DOHH2 (cell line): ENCODE data around the gene ITPR2.

Experiments used
- H3F3A ChIP-seq: fragments of 200-600 bp; sonication (generic), shearing (Covaris generic); 2 replicates; pipeline ENCODE4 v1.6.0; 2016; ENCODE audit warnings: antibody characterized with exemption, mild to moderate bottlenecking; ENCODE audit not compliant: control insufficient read depth, insufficient read depth
- H3K27ac ChIP-seq: fragments of 200-600 bp; sonication (generic); 2 replicates; pipeline ENCODE4 v1.5.1; 2014; ENCODE audit warnings: low read depth, mild to moderate bottlenecking, low read length, moderate library complexity
- H3K27me3 ChIP-seq: fragments of 200-600 bp; sonication (generic); 2 replicates; pipeline ENCODE4 v1.6.1; 2014; ENCODE audit warnings: mild to moderate bottlenecking, low read length, mixed read lengths; ENCODE audit not compliant: control insufficient read depth
- H3K36me3 ChIP-seq: fragments of 200-600 bp; sonication (generic); 2 replicates; pipeline ENCODE4 v1.6.1; 2014; ENCODE audit warnings: mild to moderate bottlenecking, low read length, moderate library complexity, mixed read lengths; ENCODE audit not compliant: control insufficient read depth
- H3K4me1 ChIP-seq: fragments of 200-600 bp; sonication (generic); 2 replicates; pipeline ENCODE4 v1.6.1; 2014; ENCODE audit warnings: mild to moderate bottlenecking, low read length, mixed read lengths; ENCODE audit not compliant: control insufficient read depth
- H3K4me2 ChIP-seq: fragments of 200-600 bp; sonication (generic); 2 replicates; pipeline ENCODE4 v1.6.0; 2014; ENCODE audit warnings: mild to moderate bottlenecking, low read length, moderate library complexity
- H3K4me3 ChIP-seq: fragments of 200-600 bp; sonication (generic); 2 replicates; pipeline ENCODE4 v1.5.1; 2014; ENCODE audit warnings: mild to moderate bottlenecking, low read length, mixed read lengths
- H3K79me2 ChIP-seq: fragments of 200-600 bp; sonication (generic); 2 replicates; pipeline ENCODE4 v1.6.1; 2014; ENCODE audit warnings: mild to moderate bottlenecking, low read length, mixed read lengths; ENCODE audit not compliant: control insufficient read depth
- H3K9me2 ChIP-seq: fragments of 200-600 bp; sonication (generic); replicated peaks from 2 replicates; pipeline ENCODE4 v1.6.1; 2014; ENCODE audit warnings: mild to moderate bottlenecking, low read length, mixed read lengths; ENCODE audit not compliant: control insufficient read depth
- H3K9me3 ChIP-seq: fragments of 200-600 bp; sonication (generic); 2 replicates; pipeline ENCODE4 v1.6.1; 2014; ENCODE audit warnings: antibody characterized with exemption, low read length, mixed read lengths; ENCODE audit not compliant: control insufficient read depth, insufficient read depth
- H4K20me1 ChIP-seq: fragments of 200-600 bp; sonication (generic); 2 replicates; pipeline ENCODE4 v1.6.0; 2014; ENCODE audit warnings: low read depth, mild to moderate bottlenecking, antibody characterized with exemption, low read length, moderate library complexity; ENCODE audit not compliant: control insufficient read depth, insufficient read depth
- EZH2phosphoT487 ChIP-seq: fragments of 200-600 bp; sonication (generic); IDR thresholded peaks from 2 replicates; pipeline ENCODE4 v1.6.1; 2017; ENCODE audit warnings: borderline replicate concordance, mild to moderate bottlenecking, antibody characterized with exemption, low read length, moderate library complexity, mixed read lengths
- TF ChIP-seq, protein P1 (sequence below): fragments of 200-600 bp; sonication (generic); IDR thresholded peaks from one replicate; pipeline ENCODE4 v1.5.1; 2014; ENCODE audit warnings: antibody characterized with exemption, mild to moderate bottlenecking, low read depth, low read length; ENCODE audit not compliant: poor library complexity, severe bottlenecking

ITPR2 gene

DNA sequence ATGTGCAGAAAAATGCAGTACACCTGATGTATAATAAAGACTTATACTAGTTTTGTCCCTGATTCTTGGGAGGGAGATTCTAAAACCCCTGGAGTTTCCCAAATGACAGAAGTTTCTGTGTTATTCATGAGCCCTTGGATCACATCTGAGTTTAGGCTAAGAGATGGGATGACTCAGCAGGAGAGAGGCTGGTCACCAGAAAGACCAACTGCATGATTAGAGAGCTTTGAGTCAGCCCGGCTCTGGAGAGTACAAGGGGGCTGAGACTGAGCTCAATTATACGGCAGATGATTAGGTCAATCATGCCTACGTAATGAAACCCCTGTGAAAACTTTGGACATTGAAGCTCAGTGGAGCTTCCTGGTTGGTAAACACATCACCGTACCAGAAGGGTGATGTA is 463.4 kb downstream of the ITPR2 start:
- no peak overlapping the region for H3K4me2 ChIP-seq
- TF ChIP-seq EZH2phosphoT487, result no peak
- TF ChIP-seq, protein P1, sequence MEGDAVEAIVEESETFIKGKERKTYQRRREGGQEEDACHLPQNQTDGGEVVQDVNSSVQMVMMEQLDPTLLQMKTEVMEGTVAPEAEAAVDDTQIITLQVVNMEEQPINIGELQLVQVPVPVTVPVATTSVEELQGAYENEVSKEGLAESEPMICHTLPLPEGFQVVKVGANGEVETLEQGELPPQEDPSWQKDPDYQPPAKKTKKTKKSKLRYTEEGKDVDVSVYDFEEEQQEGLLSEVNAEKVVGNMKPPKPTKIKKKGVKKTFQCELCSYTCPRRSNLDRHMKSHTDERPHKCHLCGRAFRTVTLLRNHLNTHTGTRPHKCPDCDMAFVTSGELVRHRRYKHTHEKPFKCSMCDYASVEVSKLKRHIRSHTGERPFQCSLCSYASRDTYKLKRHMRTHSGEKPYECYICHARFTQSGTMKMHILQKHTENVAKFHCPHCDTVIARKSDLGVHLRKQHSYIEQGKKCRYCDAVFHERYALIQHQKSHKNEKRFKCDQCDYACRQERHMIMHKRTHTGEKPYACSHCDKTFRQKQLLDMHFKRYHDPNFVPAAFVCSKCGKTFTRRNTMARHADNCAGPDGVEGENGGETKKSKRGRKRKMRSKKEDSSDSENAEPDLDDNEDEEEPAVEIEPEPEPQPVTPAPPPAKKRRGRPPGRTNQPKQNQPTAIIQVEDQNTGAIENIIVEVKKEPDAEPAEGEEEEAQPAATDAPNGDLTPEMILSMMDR, result no peak
- H3K9me3 ChIP-seq, result no peaks in the 10 kb centered on the region
- H3K27me3 ChIP-seq, result no peaks in the 10 kb centered on the region
- H3K4me1 ChIP-seq, result no peaks in the 10 kb centered on the region
- no peaks in the 10 kb centered on the region for H3F3A ChIP-seq
- H3K9me2 ChIP-seq, result no peaks in the 10 kb centered on the region
- no peaks in the 10 kb centered on the region for H3K79me2 ChIP-seq
- H3K36me3 ChIP-seq, result no peaks in the 10 kb centered on the region
- no peak overlapping the region for H3K27ac ChIP-seq
- no peaks in the 10 kb centered on the region for H4K20me1 ChIP-seq
- H3K4me3 ChIP-seq, result no peak overlapping the region

GRCh38 chr12:26367991-26368730 is 464.8 kb downstream of the ITPR2 start:
- no peak for TF ChIP-seq EZH2phosphoT487
- TF ChIP-seq, protein P1, result no peak
- H3K9me2 ChIP-seq, result no peaks in the 10 kb centered on the region
- H3K27ac ChIP-seq, result no peak overlapping the region
- no peaks in the 10 kb centered on the region for H3K79me2 ChIP-seq
- H3F3A ChIP-seq, result no peaks in the 10 kb centered on the region
- H3K4me3 ChIP-seq, result no peak overlapping the region
- H3K9me3 ChIP-seq, result no peaks in the 10 kb centered on the region
- H4K20me1 ChIP-seq, result no peaks in the 10 kb centered on the region
- H3K27me3 ChIP-seq, result no peaks in the 10 kb centered on the region
- no peak overlapping the region for H3K4me2 ChIP-seq
- no peaks in the 10 kb centered on the region for H3K4me1 ChIP-seq
- H3K36me3 ChIP-seq, result no peaks in the 10 kb centered on the region

- H3K4me3 ChIP-seq, result no peak overlapping the region
- TF ChIP-seq, protein P1, result no peak
- TF ChIP-seq EZH2phosphoT487, result no peak
- H3K27ac ChIP-seq, result no peak overlapping the region
- no peaks in the 10 kb centered on the region for H3K36me3 ChIP-seq
- H4K20me1 ChIP-seq, result no peaks in the 10 kb centered on the region
- no peaks in the 10 kb centered on the region for H3K9me2 ChIP-seq
- H3K79me2 ChIP-seq, result no peaks in the 10 kb centered on the region
- no peaks in the 10 kb centered on the region for H3F3A ChIP-seq
- H3K27me3 ChIP-seq, result no peaks in the 10 kb centered on the region
- no peaks in the 10 kb centered on the region for H3K4me1 ChIP-seq
- no peak overlapping the region for H3K4me2 ChIP-seq
- no peaks in the 10 kb centered on the region for H3K9me3 ChIP-seq
Observed at GRCh38 chr12:26361964-26362363, 471.0 kb downstream of the ITPR2 start.
